MG63 (cell line): ENCODE results near the gene EMILIN2. TPM values are rescaled to one million over a fixed set of nuclear protein-coding genes. Genes with fewer than 3 reads are reported as not detected.
"Not testable (repeated sequence)": the region's sequence is repeated elsewhere in the genome, so short reads cannot be mapped to it uniquely, and the experiment has no call there.

Source experiments
- DNase-seq: peaks from one replicate; pipeline ENCODE4 v3.0.0-alpha.2; 2020
- H3K27me3 ChIP-seq: fragments of 250-450 bp; sonication (Bioruptor Pico); 2 replicates; pipeline ENCODE4 v1.5.1; 2020; ENCODE audit warnings: mild to moderate bottlenecking, moderate library complexity
- H3K36me3 ChIP-seq: fragments of 250-450 bp; sonication (Bioruptor Pico); 2 replicates; pipeline ENCODE4 v1.5.1; 2020; ENCODE audit warnings: mild to moderate bottlenecking, moderate library complexity
- H3K4me3 ChIP-seq: fragments of 250-450 bp; sonication (Bioruptor Pico); 2 replicates; pipeline ENCODE4 v1.5.1; 2020; ENCODE audit warnings: mild to moderate bottlenecking, moderate library complexity
- H3K9me3 ChIP-seq: fragments of 250-450 bp; sonication (Bioruptor Pico); 2 replicates; pipeline ENCODE4 v1.5.1; 2020; ENCODE audit warnings: mild to moderate bottlenecking, moderate library complexity
- total RNA-seq: library from RNA; depleted of rRNA; stranded (reverse); fragments of >200 nt; shearing (Covaris generic); gene quantifications from 2 replicates; pipeline ENCODE4 v1.2.3, GENCODE V29; 2014; ENCODE audit warnings: low replicate concordance; rRNA removed

EMILIN2 gene
- 12.1 and 24.7 TPM in 2 replicates for total RNA-seq

- peak; percentile 43 for DNase-seq
- H3K9me3 ChIP-seq, result no peaks in the 10 kb centered on the region
- H3K27me3 ChIP-seq, result peaks cover 36% of the 10 kb centered on the region
- H3K36me3 ChIP-seq, result no peaks in the 10 kb centered on the region
- peak within 1 kb of the TSS; percentile 36 for H3K4me3 ChIP-seq
Measured at GRCh38 chr18:2846636-2847316, at the start of gene EMILIN2. Gene EMILIN2, plus strand, starts transcription at chr18:2847006. Its CDS starts 183 bp downstream, at chr18:2847189.

- Histone ChIP-seq H3K9me3 (no peaks in the 10 kb centered on the region), H3K36me3 (peaks cover 40% of the 10 kb centered on the region), H3K27me3 (no peaks in the 10 kb centered on the region), H3K4me3 (no peak overlapping the region)
- no peak for DNase-seq
Measured at GRCh38 chr18:2797951-2798350, 48.9 kb upstream of the EMILIN2 start.

- Histone ChIP-seq H3K27me3 (no peaks in the 10 kb centered on the region), H3K36me3 (peaks cover 49% of the 10 kb centered on the region), H3K9me3 (no peaks in the 10 kb centered on the region), H3K4me3 (no peak overlapping the region)
- no peak for DNase-seq
Measured at GRCh38 chr18:2799369-2799768, 47.4 kb upstream of the EMILIN2 start.

- H3K36me3 ChIP-seq, result peaks cover 28% of the 10 kb centered on the region
- H3K9me3 ChIP-seq, result peaks cover 5% of the 10 kb centered on the region
- no peak for DNase-seq
- H3K4me3 ChIP-seq, result no peak overlapping the region
- H3K27me3 ChIP-seq, result no peaks in the 10 kb centered on the region
Measured at GRCh38 chr18:2805970-2806943, 40.5 kb upstream of the EMILIN2 start.

- not testable (repeated sequence) for H3K9me3 ChIP-seq, H3K27me3 ChIP-seq, DNase-seq, H3K4me3 ChIP-seq
- H3K36me3 ChIP-seq, result peaks cover 19% of the 10 kb centered on the region
Measured at GRCh38 chr18:2808640-2809039, 38.2 kb upstream of the EMILIN2 start.

- H3K36me3 ChIP-seq, result peaks cover 10% of the 10 kb centered on the region
- DNase-seq, H3K27me3 ChIP-seq, H3K9me3 ChIP-seq, H3K4me3 ChIP-seq: not testable (repeated sequence)
Measured at GRCh38 chr18:2809666-2810183, 37.1 kb upstream of the EMILIN2 start.

- no peaks in the 10 kb centered on the region for H3K27me3 ChIP-seq
- peaks cover 7% of the 10 kb centered on the region; the same call in 1 of the 2 replicates for H3K36me3 ChIP-seq
- peaks cover 15% of the 10 kb centered on the region for H3K9me3 ChIP-seq
- no peak for DNase-seq
- H3K4me3 ChIP-seq, result no peak overlapping the region
Measured at GRCh38 chr18:2811416-2811815, 35.4 kb upstream of the EMILIN2 start.

- DNase-seq, result no peak
- no peaks in the 10 kb centered on the region for H3K36me3 ChIP-seq
- no peaks in the 10 kb centered on the region for H3K27me3 ChIP-seq
Measured at GRCh38 chr18:2814928-2815327, 31.9 kb upstream of the EMILIN2 start.

GRCh38 chr18:2818281-2818680, 28.5 kb upstream of the EMILIN2 start:
- no peaks in the 10 kb centered on the region for H3K36me3 ChIP-seq
- H3K4me3 ChIP-seq, result no peak overlapping the region
- H3K27me3 ChIP-seq, result no peaks in the 10 kb centered on the region
- no peak for DNase-seq
- H3K9me3 ChIP-seq, result peaks cover 7% of the 10 kb centered on the region

More at GRCh38 chr18:2814928-2815327, 31.9 kb upstream of the EMILIN2 start:
- Histone ChIP-seq H3K4me3 (no peak overlapping the region), H3K9me3 (peaks cover 13% of the 10 kb centered on the region)

GRCh38 chr18:2821695-2822094, 25.1 kb upstream of the EMILIN2 start:
- Histone ChIP-seq H3K27me3 (no peaks in the 10 kb centered on the region), H3K4me3 (no peak overlapping the region), H3K36me3 (no peaks in the 10 kb centered on the region), H3K9me3 (no peaks in the 10 kb centered on the region)
- DNase-seq, result no peak

GRCh38 chr18:2822213-2822921, 24.4 kb upstream of the EMILIN2 start:
- H3K4me3 ChIP-seq, result no peak overlapping the region
- DNase-seq, result no peak
- H3K36me3 ChIP-seq, result no peaks in the 10 kb centered on the region

GRCh38 chr18:2823202-2823601, 23.6 kb upstream of the EMILIN2 start:
- DNase-seq, result no peak
- no peaks in the 10 kb centered on the region for H3K36me3 ChIP-seq
- no peaks in the 10 kb centered on the region for H3K27me3 ChIP-seq
- H3K4me3 ChIP-seq, result no peak overlapping the region
- no peaks in the 10 kb centered on the region for H3K9me3 ChIP-seq

More at GRCh38 chr18:2822213-2822921, 24.4 kb upstream of the EMILIN2 start:
- no peaks in the 10 kb centered on the region for H3K9me3 ChIP-seq
- no peaks in the 10 kb centered on the region for H3K27me3 ChIP-seq

- no peaks in the 10 kb centered on the region for H3K9me3 ChIP-seq
- H3K27me3 ChIP-seq, result no peaks in the 10 kb centered on the region
- H3K4me3 ChIP-seq, result no peak overlapping the region
- DNase-seq, result no peak
- H3K36me3 ChIP-seq, result no peaks in the 10 kb centered on the region
Measured at GRCh38 chr18:2823966-2824365, 22.8 kb upstream of the EMILIN2 start.

GRCh38 chr18:2824865-2825264, 21.9 kb upstream of the EMILIN2 start:
- no peak for DNase-seq
- H3K27me3 ChIP-seq, result no peaks in the 10 kb centered on the region
- H3K36me3 ChIP-seq, result no peaks in the 10 kb centered on the region
- no peaks in the 10 kb centered on the region for H3K9me3 ChIP-seq
- no peak overlapping the region for H3K4me3 ChIP-seq

GRCh38 chr18:2825613-2826175, 21.1 kb upstream of the EMILIN2 start:
- Histone ChIP-seq H3K9me3 (no peaks in the 10 kb centered on the region), H3K36me3 (no peaks in the 10 kb centered on the region), H3K4me3 (no peak overlapping the region), H3K27me3 (no peaks in the 10 kb centered on the region)
- DNase-seq, result no peak

- Histone ChIP-seq H3K4me3 (no peak overlapping the region), H3K36me3 (no peaks in the 10 kb centered on the region), H3K27me3 (no peaks in the 10 kb centered on the region), H3K9me3 (no peaks in the 10 kb centered on the region)
- DNase-seq, result no peak
Measured at GRCh38 chr18:2826581-2826980, 20.2 kb upstream of the EMILIN2 start.
